IMR-90 (cell line): ENCODE results near the gene TRIM41. TPM values are rescaled to one million over a fixed set of nuclear protein-coding genes. Genes with fewer than 3 reads are reported as not detected.

Experiments used
- ATAC-seq: fragments of 200-7000 bp; cut with Tn5 transposase; 2 replicates; pipeline ENCODE4 v1.9.1; 2020; ENCODE audit warnings: low read depth, mild to moderate bottlenecking, moderate library complexity
- BruUV-seq: library from RNA; stranded (reverse); fragments of 400-500 nt; replicated peaks from 2 replicates; lab custom pipeline; 2021; lab: Mats Ljungman, UMichigan
- CTCF ChIA-PET: fragments of 300-600 bp; formaldehyde crosslinking; extraction: SDS; loops from one replicate; lab custom pipeline; 2021; ENCODE audit warnings: antibody characterized with exemption; lab: Yijun Ruan, JAX
- POLR2A ChIA-PET: fragments of 300-600 bp; sonication (Branson Sonifier 250); formaldehyde crosslinking; loops from one replicate; lab custom pipeline; 2022; ENCODE audit warnings: antibody characterized with exemption; ENCODE audit not compliant: unreplicated experiment; lab: Charles Lee
- DNase-seq: peaks from one replicate; pipeline ENCODE4 v3.0.0; 2013
- H2AFZ ChIP-seq: replicated peaks from 2 replicates; pipeline ENCODE3; 2013; ENCODE audit warnings: low read length, mild to moderate bottlenecking; ENCODE audit not compliant: poor library complexity
- H2AK5ac ChIP-seq: 2 replicates; pipeline ENCODE4 v1.6.1; 2013; ENCODE audit warnings: low read depth, low read length, inconsistent platforms
- H2AK9ac ChIP-seq: replicated peaks from 2 replicates; pipeline ENCODE3; 2013; ENCODE audit warnings: mild to moderate bottlenecking, low read depth, low read length, moderate library complexity; ENCODE audit not compliant: poor library complexity
- H2BK120ac ChIP-seq: 2 replicates; pipeline ENCODE4 v1.6.1; 2013; ENCODE audit warnings: low read depth, low read length, inconsistent platforms
- H2BK15ac ChIP-seq: 3 replicates; pipeline ENCODE4 v1.6.1; 2013; ENCODE audit warnings: low read depth, low read length, inconsistent platforms
- H2BK20ac ChIP-seq: 2 replicates; pipeline ENCODE4 v1.6.1; 2013; ENCODE audit warnings: low read depth, mild to moderate bottlenecking, inconsistent platforms, low read length, moderate library complexity
- H2BK5ac ChIP-seq: 2 replicates; pipeline ENCODE4 v1.6.1; 2013; ENCODE audit warnings: mild to moderate bottlenecking, low read depth, low read length, inconsistent platforms; ENCODE audit not compliant: poor library complexity, severe bottlenecking
- H3K14ac ChIP-seq: replicated peaks from 2 replicates; pipeline ENCODE4 v1.6.1; 2013; ENCODE audit warnings: low read depth, low read length, inconsistent platforms
- H3K18ac ChIP-seq: 2 replicates; pipeline ENCODE4 v1.6.1; 2013; ENCODE audit warnings: low read depth, low read length, control low read depth
- H3K23ac ChIP-seq: 2 replicates; pipeline ENCODE4 v1.6.1; 2013; ENCODE audit warnings: low read depth, low read length, inconsistent platforms
- H3K27ac ChIP-seq: 2 replicates; pipeline ENCODE4 v1.5.1; 2013; ENCODE audit warnings: mild to moderate bottlenecking, control low read depth, low read length; ENCODE audit not compliant: insufficient read depth
- H3K27me3 ChIP-seq: 2 replicates; pipeline ENCODE4 v1.6.1; 2013; ENCODE audit warnings: low read length; ENCODE audit not compliant: control insufficient read depth, insufficient read depth
- H3K36me3 ChIP-seq: 2 replicates; pipeline ENCODE4 v1.6.1; 2013; ENCODE audit warnings: low read length, mixed read lengths; ENCODE audit not compliant: control insufficient read depth, insufficient read depth
- H3K4ac ChIP-seq: 2 replicates; pipeline ENCODE4 v1.6.1; 2013; ENCODE audit warnings: low read depth, low read length, inconsistent platforms
- H3K4me1 ChIP-seq: 2 replicates; pipeline ENCODE4 v1.6.1; 2013; ENCODE audit warnings: low read length, mixed read lengths; ENCODE audit not compliant: control insufficient read depth, insufficient read depth
- H3K4me2 ChIP-seq: 2 replicates; pipeline ENCODE4 v1.6.1; 2013; ENCODE audit warnings: low read depth, mild to moderate bottlenecking, control low read depth, low read length, moderate library complexity
- H3K4me3 ChIP-seq: 2 replicates; pipeline ENCODE4 v1.5.1; 2013; ENCODE audit warnings: low read depth, mild to moderate bottlenecking, control low read depth, low read length, moderate library complexity; ENCODE audit not compliant: insufficient read depth
- H3K56ac ChIP-seq: 2 replicates; pipeline ENCODE4 v1.6.1; 2013; ENCODE audit warnings: low read length, inconsistent platforms; ENCODE audit not compliant: insufficient read depth; ENCODE audit errors: extremely low read depth
- H3K79me1 ChIP-seq, 2 experiments: 2 replicates each; pipeline ENCODE4 v1.6.1; 2013; ENCODE audit warnings: low read length in 2 of 2, inconsistent platforms in 1 of 2, low read depth in 1 of 2
- H3K9ac ChIP-seq: 2 replicates; pipeline ENCODE4 v1.6.1; 2013; ENCODE audit warnings: low read depth, low read length, control low read depth
- H3K9me1 ChIP-seq: 2 replicates; pipeline ENCODE4 v1.6.1; 2013; ENCODE audit warnings: low read length, inconsistent platforms; ENCODE audit not compliant: insufficient read depth
- H3K9me3 ChIP-seq: 2 replicates; pipeline ENCODE4 v1.6.1; 2013; ENCODE audit warnings: low read length; ENCODE audit not compliant: control insufficient read depth, insufficient read depth
- H4K20me1 ChIP-seq: 2 replicates; pipeline ENCODE4 v1.6.1; 2013; ENCODE audit warnings: low read length, inconsistent platforms; ENCODE audit not compliant: insufficient read depth
- H4K5ac ChIP-seq: 2 replicates; pipeline ENCODE4 v1.6.1; 2013; ENCODE audit warnings: mild to moderate bottlenecking, low read depth, low read length, control low read depth
- H4K8ac ChIP-seq, 2 experiments: 2 replicates each; pipeline ENCODE4 v1.6.1; 2013; ENCODE audit warnings: low read depth in 2 of 2, low read length in 2 of 2, control low read depth in 1 of 2, inconsistent platforms in 1 of 2
- H4K91ac ChIP-seq: 2 replicates; pipeline ENCODE4 v1.6.1; 2013; ENCODE audit warnings: low read depth, low read length, inconsistent platforms; ENCODE audit not compliant: insufficient read depth
- BHLHE40 ChIP-seq: fragments of 150-350 bp; IDR thresholded peaks from 2 replicates; pipeline ENCODE4 v1.6.1; 2016; ENCODE audit warnings: mild to moderate bottlenecking, low read depth, low read length
- CEBPB ChIP-seq: IDR thresholded peaks from 2 replicates; pipeline ENCODE4 v1.6.1; 2012; ENCODE audit warnings: low read depth, low read length, improper control_type of control experiment
- CHD1 ChIP-seq: IDR thresholded peaks from 2 replicates; pipeline ENCODE4 v1.6.1; 2012; ENCODE audit warnings: low read depth, low read length, improper control_type of control experiment
- CTCF ChIP-seq: conservative IDR thresholded peaks from 2 replicates; pipeline ENCODE4 v1.5.1; 2012; ENCODE audit warnings: mild to moderate bottlenecking, low read depth, low read length, improper control_type of control experiment
- ELK1 ChIP-seq: fragments of 150-350 bp; IDR thresholded peaks from 2 replicates; pipeline ENCODE4 v1.6.1; 2016; ENCODE audit warnings: low read depth, mild to moderate bottlenecking, low read length, moderate library complexity, borderline replicate concordance
- FOS ChIP-seq: fragments of 150-350 bp; IDR thresholded peaks from 2 replicates; pipeline ENCODE4 v1.6.1; 2016; ENCODE audit warnings: low read depth, low read length
- MAFK ChIP-seq: IDR thresholded peaks from 2 replicates; pipeline ENCODE4 v1.6.1; 2012; ENCODE audit warnings: low read depth, low read length, improper control_type of control experiment
- MAZ ChIP-seq: IDR thresholded peaks from 2 replicates; pipeline ENCODE4 v1.6.1; 2012; ENCODE audit warnings: low read depth, mild to moderate bottlenecking, low read length, improper control_type of control experiment, moderate library complexity, borderline replicate concordance
- MXI1 ChIP-seq: IDR thresholded peaks from 2 replicates; pipeline ENCODE4 v1.6.1; 2012; ENCODE audit warnings: low read depth, mild to moderate bottlenecking, low read length, moderate library complexity, borderline replicate concordance
- NFE2L2 ChIP-seq: fragments of 150-350 bp; IDR thresholded peaks from 2 replicates; pipeline ENCODE4 v1.6.1; 2016; ENCODE audit warnings: low read depth, mild to moderate bottlenecking, low read length
- POLR2A ChIP-seq: IDR thresholded peaks from 2 replicates; pipeline ENCODE4 v1.6.1; 2012; ENCODE audit warnings: mild to moderate bottlenecking, low read depth, low read length
- RAD21 ChIP-seq: IDR thresholded peaks from 2 replicates; pipeline ENCODE4 v1.6.1; 2012; ENCODE audit warnings: low read length, improper control_type of control experiment
- RCOR1 ChIP-seq: IDR thresholded peaks from 2 replicates; pipeline ENCODE4 v1.6.1; 2012; ENCODE audit warnings: mild to moderate bottlenecking, low read length, improper control_type of control experiment; ENCODE audit not compliant: insufficient replicate concordance
- RFX5 ChIP-seq: IDR thresholded peaks from 2 replicates; pipeline ENCODE4 v1.8.0; 2012; ENCODE audit warnings: low read depth, mild to moderate bottlenecking, low read length, moderate library complexity
- SMC3 ChIP-seq: fragments of 150-350 bp; IDR thresholded peaks from 2 replicates; pipeline ENCODE4 v1.6.1; 2016; ENCODE audit warnings: low read depth, mild to moderate bottlenecking, antibody characterized with exemption, low read length, moderate library complexity
- USF2 ChIP-seq: fragments of 150-350 bp; IDR thresholded peaks from 2 replicates; pipeline ENCODE4 v1.6.1; 2017; ENCODE audit warnings: mild to moderate bottlenecking, antibody characterized with exemption, low read length, low read depth
- WGBS, 2 experiments: methylation state at CpG; one replicate each; pipeline versions ENCODE4 v1.1.5 to v1.1.7; 2013; ENCODE audit warnings: missing lambda C conversion rate in 2 of 2; ENCODE audit not compliant: insufficient read length in 1 of 2; ENCODE audit errors: extremely low coverage in 2 of 2; 5-methylcytosine and 5-hydroxymethylcytosine counted together
- dilution Hi-C: fragments of 300-500 bp; cut with HindIII; formaldehyde crosslinking; loops from one replicate; pipeline ENCODE4 v1.14.3; 2018; ENCODE audit warnings: low sequenced_read_pairs; ENCODE audit not compliant: unreplicated experiment
- in situ Hi-C: fragments of 300-500 bp; cut with MboI; formaldehyde crosslinking; loops from 3 replicates; pipeline ENCODE4 v1.14.3; 2019; ENCODE audit warnings: low sequenced_read_pairs, inconsistent platforms, mixed read lengths
- intact Hi-C: fragments of 100-400 bp; cut with micrococcal nuclease; formaldehyde crosslinking; loops from 2 replicates; pipeline ENCODE4 v1.10.0; 2022
- polyA plus RNA-seq, 3 experiments: library from polyadenylated mRNA; depleted of rRNA; stranded (reverse); fragments of >200 nt; gene quantifications; 2 replicates each; pipeline ENCODE4 v1.2.3, GENCODE V29; 2012; ENCODE audit warnings: low replicate concordance in 1 of 3
- total RNA-seq: library from RNA; depleted of rRNA; stranded (reverse); fragments of >200 nt; gene quantifications from 2 replicates; pipeline ENCODE4 v1.2.3, GENCODE V29; 2012

Gene TRIM41
- total and polyA plus RNA-seq, 2 of the 4 experiments (the other 2 are of a cell fraction) = 5.9 to 15.7 TPM

- H3K4ac ChIP-seq = no peak overlapping the region
- H4K91ac ChIP-seq = no peak overlapping the region
- H2BK120ac ChIP-seq = no peak overlapping the region
- DNase-seq = no peak
- BruUV-seq = no TSS peak
- no peak overlapping the region for H3K4me2 ChIP-seq
- peaks cover 2% of the 10 kb centered on the region; the same call in 1 of the 2 replicates for H3K4me1 ChIP-seq
- no peak overlapping the region for H4K5ac ChIP-seq
- no peak overlapping the region for H3K23ac ChIP-seq
- peaks cover 14% of the 10 kb centered on the region for H4K20me1 ChIP-seq
- H2AK5ac ChIP-seq = no peak overlapping the region
- H3K27ac ChIP-seq = no peak overlapping the region
- no peak overlapping the region for H3K9ac ChIP-seq
- H2BK20ac ChIP-seq = no peak overlapping the region
- H3K36me3 ChIP-seq = peaks cover 5% of the 10 kb centered on the region; the same call in 1 of the 2 replicates
- no peak overlapping the region for H2BK15ac ChIP-seq
- H3K14ac ChIP-seq = no peak overlapping the region
- no peak overlapping the region for H4K8ac ChIP-seq
- no peaks in the 10 kb centered on the region for H3K9me3 ChIP-seq
- WGBS, 2 experiments = 60% methylated on average over 4 of the region's 5 CpGs; no CpG with 5 or more reads in 1 of the 2 experiments
- intact Hi-C loops = loop anchor here (5.0 kb wide), 1 partner anchor 76 kb away; no protein-coding TSS in a partner anchor
- ATAC-seq = no peak
- no peak overlapping the region for H3K4me3 ChIP-seq
- peaks cover 8 to 39% of the 10 kb centered on the region in 2 experiments; a peak in 3 of 4 replicates for H3K79me1 ChIP-seq
- no peak overlapping the region for H3K18ac ChIP-seq
- H2BK5ac ChIP-seq = no peak overlapping the region
- no peaks in the 10 kb centered on the region for H3K27me3 ChIP-seq
- TF ChIP-seq USF2 = no peak
- no peak for TF ChIP-seq POLR2A
- no peak for TF ChIP-seq RCOR1
- TF ChIP-seq RFX5 = no peak
- no peak for TF ChIP-seq NFE2L2
- TF ChIP-seq CTCF = no peak
- no peak for TF ChIP-seq MAZ
- no peak for TF ChIP-seq ELK1
- TF ChIP-seq RAD21 = no peak
- TF ChIP-seq CEBPB = no peak
- no peak for TF ChIP-seq BHLHE40
- TF ChIP-seq MXI1 = no peak
- no peak for TF ChIP-seq FOS
- TF ChIP-seq CHD1 = no peak
- TF ChIP-seq MAFK = no peak
- TF ChIP-seq SMC3 = no peak
- dilution Hi-C loops = no loop called here
- H3K9me1 ChIP-seq = peaks cover 7% of the 10 kb centered on the region
- in situ Hi-C loops = no loop called here
- ChIA-PET POLR2A (no interaction called here), CTCF (no interaction called here)
- no peak overlapping the region for H3K56ac ChIP-seq
- H2AK9ac ChIP-seq = peak overlapping the region; percentile 5
- no peak overlapping the region for H2AFZ ChIP-seq
Measured at GRCh38 chr5:181263633-181264032, 40.6 kb downstream of the TRIM41 start.
